NCI-H1048 (cell line): ENCODE results near the gene UBE2L5.

Experiments
- DNase-seq: peaks from one replicate; lab custom pipeline; 2025; lab: John Stamatoyannopoulos, UW

The UBE2L5 gene

DNA sequence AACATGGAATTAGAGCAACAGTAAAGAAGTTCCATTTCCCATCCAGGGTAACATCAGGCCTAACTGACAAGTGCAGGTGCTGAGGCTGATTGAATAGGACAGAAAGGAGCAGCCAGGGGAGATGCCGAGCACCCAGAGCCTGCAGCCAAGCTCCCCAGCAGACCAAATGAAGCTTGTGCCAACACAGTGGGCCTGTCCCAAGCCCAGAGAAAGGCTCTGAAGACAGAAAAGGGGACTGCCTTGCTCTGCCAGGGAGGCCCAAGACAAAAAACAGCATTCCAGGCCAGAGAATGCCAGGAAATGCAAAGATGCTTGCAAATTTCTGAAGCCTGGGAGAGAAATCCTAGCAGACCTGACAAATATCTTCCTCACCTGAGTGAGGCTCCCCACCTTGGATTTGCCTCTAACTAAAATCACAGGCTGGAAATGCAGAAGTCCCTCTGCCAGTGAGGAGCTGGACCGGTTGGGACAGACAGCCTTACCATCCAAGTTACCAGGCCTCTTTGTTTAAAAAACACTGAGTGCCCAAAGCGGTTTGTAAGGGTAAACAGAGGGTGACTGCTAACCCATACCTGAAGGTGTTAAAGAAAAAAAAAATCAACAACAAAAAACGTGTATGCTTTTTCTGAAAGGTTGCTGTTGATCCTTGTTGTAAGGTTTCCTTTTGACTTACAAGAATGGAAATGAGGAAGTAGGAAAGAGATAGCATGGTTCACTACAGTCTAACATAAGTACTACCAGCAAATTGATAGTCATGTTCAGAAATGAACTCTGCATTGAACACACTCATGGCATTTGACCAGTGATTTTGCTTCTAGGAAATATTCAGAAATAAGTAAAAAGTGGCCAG is 55.3 kb downstream of the UBE2L5 start:
- DNase-seq = no peak
